GM19193 (cell line): ENCODE data around the gene MMP25.

Source experiments
- POLR2A ChIP-seq: IDR thresholded peaks from 4 replicates; pipeline ENCODE4 v1.6.1; 2011; ENCODE audit not compliant: insufficient read depth, insufficient read length; ENCODE audit errors: extremely low read depth

MMP25 gene

DNA sequence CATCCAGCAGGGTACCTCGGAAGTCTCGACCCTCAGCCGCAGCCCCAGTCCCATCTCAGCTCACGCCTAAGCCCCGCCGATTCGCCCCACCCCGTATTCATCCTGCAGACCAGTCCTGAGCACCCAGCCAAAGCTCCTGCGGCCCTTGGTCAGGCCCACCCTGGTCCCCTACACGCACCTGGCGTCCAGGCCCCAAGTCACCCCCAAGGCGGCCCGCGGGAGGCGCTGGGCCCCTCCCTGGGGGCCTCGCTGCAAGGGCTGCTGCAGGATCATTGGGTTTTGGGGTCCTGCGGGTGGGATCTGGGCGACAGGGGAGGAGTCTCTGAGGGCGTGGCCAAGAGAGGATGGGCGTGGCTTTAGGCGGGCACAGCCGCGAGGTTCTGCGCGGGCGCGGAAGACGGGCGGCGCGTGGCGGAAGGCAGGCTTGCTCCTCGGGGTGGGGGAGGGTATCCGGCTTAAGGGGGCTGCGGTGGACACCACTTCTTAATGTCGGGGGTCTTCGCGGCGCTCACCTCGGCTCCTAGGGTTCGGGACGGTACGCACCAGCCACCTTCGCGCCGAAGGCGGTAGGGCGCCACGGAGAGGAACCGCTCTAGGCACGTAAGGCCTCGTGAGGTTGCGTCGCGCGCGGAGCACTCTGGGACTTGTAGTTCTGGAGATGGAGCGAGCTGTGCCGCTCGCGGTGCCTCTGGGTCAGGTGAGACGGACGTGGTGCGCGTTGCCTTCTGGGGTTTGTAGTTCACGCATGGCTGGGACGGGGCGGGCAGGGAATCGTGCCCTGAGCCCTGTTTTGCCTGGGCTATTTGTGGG, 22.5 kb upstream of the MMP25 start, which contains the start of the genes HCFC1R1 and THOC6:
HCFC1R1 (minus strand) TSS at position 274 of the 810 bp plus-strand sequence; CDS start at position 273, 1 bp downstream.
THOC6 (plus strand) TSS at position 367 of the 810 bp plus-strand sequence; CDS start at position 659, 292 bp downstream.
- TF ChIP-seq POLR2A, result peak; percentile 89

- TF ChIP-seq POLR2A, result no peak
These were observed 21.0 kb upstream of the MMP25 start for GRCh38 chr16:3025032-3026002.

DNA sequence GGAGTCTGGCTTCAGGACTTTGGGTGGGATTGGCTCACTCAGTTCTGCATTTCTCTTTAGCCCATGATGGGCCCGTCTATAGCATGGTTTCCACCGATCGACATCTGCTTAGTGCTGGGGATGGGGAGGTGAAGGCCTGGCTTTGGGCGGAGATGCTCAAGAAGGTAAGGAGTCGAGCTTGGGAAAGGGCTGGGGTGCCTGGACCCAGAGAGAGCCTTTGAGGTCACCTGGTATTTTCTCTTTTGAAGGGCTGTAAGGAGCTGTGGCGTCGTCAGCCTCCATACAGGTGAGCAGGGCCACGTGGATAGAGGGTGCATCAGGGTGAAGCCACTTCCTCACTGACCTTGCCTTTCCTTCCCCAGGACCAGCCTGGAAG, 20.4 kb upstream of the MMP25 start:
- TF ChIP-seq POLR2A, result no peak

DNA sequence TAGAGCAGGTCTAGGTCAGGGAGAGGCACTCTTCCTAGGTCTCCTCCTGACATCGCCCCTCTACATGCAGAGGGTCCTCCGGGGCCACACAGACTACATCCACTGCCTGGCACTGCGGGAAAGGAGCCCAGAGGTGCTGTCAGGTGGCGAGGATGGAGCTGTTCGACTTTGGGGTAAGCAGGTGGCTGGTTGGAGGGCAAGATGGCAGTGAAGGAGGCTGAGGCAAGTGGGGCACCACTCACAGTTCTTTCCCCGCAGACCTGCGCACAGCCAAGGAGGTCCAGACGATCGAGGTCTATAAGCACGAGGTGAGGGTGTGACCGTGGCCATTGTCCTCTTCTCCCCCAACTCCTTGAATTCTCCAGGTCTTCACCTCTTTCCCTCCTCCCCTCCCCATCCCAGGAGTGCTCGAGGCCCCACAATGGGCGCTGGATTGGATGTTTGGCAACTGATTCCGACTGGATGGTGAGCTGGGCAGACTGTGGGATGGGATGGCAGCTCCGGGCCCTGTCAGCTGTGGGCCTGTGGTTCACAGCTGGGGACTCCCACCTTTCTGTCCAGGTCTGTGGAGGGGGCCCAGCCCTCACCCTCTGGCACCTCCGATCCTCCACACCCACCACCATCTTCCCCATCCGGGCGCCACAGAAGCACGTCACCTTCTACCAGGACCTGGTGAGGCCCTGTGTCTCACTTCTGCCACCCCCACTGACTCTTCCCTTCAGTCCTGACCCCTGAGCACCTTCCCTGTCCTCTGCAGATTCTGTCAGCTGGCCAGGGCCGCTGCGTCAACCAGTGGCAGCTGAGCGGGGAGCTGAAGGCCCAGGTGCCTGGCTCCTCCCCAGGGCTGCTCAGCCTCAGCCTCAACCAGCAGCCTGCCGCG, 19.5 kb upstream of the MMP25 start:
- TF ChIP-seq POLR2A, result no peak

DNA sequence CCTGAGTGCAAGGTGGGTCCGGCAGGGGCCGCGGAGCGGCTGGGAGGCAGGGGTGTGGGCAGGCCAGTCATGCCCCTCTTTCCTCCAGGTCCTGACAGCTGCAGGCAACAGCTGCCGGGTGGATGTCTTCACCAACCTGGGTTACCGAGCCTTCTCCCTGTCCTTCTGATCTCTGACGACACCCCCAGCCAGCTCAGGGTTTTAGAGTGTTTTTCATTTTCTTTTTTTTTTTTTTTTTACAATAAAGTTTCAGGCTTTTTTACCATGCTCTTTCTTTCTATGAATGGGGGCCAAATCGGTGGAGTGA, 18.9 kb upstream of the MMP25 start:
- TF ChIP-seq POLR2A, result no peak

DNA sequence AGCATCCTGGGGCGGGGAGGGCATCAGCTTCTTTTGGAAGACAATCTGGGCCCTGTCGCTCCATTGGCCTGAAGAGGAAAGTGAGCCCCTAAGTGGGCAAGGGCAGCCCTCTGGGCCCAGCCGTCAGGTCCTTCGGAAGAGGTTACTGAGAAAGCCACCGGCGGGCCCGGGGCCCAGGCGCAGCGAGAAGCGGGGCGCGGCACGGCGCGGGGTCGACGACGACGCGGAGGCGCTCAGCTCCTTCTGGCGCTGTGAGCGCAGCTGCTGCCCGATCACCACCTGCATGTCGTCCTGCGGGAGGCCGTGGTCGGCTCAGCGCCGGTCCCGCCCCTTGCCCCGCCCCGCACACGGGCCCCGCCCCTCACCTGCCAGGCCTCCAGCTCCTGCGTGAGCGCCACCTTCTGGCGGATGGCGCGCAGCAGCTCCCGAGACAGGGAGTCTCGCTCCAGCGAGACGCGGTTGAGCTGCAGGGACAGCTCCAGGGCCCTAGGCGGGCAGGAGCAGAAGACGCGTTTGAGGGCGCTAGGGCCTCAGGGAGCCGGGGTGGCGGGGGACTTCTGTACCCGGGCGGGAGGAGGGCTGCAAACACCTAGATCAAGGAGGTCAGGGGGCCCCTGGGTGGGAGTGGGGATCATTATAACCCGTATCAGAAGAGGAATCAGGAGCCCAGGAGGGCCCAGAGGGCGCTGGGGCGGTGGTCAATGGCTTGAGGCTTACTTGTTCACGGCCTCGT, 18.2 kb upstream of the MMP25 start:
- peak; percentile 37 for TF ChIP-seq POLR2A

- TF ChIP-seq POLR2A, result no peak
These were observed 17.5 kb upstream of the MMP25 start for GRCh38 chr16:3028716-3029319.

DNA sequence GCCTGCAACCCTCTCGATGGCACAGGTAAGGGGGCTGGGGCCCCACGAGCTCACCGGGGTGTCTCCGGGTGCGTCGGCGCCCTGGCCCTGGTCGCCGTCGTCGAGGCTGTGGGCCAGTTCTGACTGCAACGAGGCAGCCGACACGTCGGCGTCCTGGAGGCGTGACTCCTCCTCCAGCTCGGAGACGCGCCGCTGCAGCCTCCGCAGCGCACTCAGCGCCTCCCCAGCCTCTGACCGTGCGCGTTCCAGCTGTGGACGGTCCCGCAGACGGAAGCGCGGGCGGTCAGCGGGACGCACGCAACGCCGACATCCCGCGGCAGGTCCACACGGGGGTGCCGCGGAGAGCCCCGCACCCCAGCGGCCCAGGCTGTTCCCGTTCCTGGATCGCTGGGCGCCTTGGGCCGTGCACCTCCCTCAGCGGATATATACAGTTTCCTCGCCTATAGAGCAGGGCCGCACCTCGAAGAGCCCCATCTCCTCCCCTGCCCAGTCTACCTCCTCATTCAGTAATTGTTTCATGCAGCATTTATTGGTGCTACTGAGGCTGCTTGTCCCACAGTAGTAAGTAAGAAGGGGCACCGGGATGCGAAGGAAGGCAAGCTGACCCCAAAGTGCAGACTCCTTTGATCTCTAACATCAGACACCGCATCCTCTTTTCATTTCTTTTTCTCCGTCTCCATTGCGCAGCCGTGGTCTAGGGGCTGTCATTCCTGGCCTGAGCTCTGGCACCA, 16.7 kb upstream of the MMP25 start:
- no peak for TF ChIP-seq POLR2A

DNA sequence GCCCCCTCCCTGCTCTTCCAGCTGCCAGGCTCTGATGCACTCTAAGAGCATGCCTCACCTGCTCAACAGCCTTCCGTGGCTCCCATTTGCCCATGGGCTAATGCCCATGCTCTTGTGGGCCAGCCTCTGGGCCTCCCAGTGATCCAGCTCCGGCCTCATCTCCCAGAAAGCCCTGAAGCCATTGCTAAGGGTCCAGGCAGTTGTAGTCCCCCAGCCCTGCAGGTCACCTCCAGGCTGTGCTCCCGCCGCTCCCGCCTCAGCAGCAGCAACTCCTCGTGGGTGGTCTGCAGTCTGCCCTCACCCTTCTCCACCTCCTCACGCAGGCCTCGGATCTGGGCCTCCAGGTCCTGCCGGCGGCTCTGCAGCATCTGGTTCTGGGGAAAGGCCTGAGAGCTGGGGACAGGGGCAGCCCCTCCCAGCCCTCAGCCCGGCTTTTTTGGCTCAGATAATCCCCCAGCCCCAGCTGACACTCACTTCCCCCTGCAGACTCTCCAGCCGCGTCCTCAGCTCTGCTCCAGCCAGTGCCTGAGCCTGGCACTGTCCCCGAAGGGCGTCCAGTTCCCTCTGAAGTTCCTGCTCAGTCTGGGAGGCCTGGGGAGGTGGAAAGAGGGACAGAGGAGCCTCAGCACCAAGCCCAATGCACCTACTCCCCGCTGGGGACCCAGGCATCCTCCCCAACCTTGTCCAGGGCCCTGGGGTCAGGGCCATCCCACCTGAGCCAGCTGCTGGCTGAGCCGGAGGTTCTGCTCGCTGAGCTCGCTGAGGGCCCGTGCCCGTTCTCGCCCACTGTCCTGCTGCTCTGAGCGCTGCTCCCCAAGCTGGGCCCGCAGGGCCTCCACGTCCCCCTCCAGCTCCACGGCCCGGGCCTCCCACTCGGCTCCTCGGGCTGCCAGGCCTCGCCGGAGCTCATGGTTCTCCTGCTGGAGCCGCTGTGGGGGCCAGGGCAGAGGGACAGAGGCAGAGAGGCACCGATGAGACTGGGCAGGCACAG, 15.8 kb upstream of the MMP25 start:
- TF ChIP-seq POLR2A, result no peak

DNA sequence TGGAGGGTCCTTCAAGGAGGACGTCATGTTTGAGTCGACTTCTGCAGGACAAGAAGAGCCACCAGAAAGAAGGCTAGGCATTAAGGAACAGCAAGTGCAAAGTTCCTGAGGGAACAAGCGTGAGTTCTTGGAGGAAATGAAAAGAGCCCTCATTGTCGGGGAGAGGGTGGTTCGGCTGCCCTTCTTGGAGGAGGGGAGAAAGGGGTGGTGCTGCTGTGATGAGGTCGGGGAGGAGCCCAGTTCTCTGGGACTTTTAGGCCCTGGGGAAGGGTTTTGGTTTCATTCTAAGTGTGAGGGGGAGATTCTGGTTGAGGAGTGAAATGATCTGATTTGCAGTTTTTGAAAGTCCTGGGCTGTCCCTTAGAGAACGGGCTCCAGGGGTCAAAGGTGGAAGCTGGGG, 13.7 kb upstream of the MMP25 start:
- no peak for TF ChIP-seq POLR2A

DNA sequence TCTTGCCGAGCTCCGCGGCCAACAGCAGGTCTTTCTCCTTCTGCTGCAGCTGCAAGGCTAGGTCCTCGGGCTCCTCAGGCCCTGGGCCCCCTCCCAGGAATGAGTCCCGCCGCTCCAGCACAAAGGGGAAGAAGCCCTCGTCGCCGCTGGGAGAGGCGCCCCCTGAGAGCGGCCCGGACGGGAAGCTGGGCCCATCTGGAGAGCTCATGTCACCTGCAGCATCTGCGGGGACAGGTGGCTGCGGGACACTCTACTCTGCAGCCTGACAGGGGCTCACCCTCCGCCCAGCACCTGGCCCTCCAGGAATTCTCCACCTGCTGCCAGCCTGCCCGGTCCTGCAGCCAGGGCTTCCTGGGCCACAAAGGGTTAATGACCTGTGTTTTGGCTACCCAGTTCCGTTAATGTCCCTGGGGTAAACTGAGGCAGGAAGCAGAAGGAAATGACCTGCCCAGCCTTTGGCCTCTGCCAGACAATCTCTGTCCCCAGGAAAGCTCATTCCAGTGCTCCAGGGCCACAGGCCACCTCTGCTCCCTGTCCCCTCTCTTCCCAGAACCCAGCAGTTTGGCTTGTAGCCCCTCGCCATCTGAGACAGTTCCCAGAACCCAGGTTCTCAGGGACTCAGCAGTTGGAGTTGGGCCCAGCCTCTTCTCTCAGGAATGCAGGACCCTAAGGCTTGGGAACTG, 10.9 kb upstream of the MMP25 start:
- no peak for TF ChIP-seq POLR2A
